GM21515 (cell line): Measurements from ENCODE around the gene BOLA2B.
"Not testable (repeated sequence)": the region's sequence is repeated elsewhere in the genome, so short reads cannot be mapped to it uniquely, and the experiment has no call there.

Source experiments
- ATAC-seq: cut with Tn5 transposase; IDR thresholded peaks from one replicate; pipeline ENCODE4 v1.9.1; 2021; ENCODE audit not compliant: unreplicated experiment

The BOLA2B gene

DNA sequence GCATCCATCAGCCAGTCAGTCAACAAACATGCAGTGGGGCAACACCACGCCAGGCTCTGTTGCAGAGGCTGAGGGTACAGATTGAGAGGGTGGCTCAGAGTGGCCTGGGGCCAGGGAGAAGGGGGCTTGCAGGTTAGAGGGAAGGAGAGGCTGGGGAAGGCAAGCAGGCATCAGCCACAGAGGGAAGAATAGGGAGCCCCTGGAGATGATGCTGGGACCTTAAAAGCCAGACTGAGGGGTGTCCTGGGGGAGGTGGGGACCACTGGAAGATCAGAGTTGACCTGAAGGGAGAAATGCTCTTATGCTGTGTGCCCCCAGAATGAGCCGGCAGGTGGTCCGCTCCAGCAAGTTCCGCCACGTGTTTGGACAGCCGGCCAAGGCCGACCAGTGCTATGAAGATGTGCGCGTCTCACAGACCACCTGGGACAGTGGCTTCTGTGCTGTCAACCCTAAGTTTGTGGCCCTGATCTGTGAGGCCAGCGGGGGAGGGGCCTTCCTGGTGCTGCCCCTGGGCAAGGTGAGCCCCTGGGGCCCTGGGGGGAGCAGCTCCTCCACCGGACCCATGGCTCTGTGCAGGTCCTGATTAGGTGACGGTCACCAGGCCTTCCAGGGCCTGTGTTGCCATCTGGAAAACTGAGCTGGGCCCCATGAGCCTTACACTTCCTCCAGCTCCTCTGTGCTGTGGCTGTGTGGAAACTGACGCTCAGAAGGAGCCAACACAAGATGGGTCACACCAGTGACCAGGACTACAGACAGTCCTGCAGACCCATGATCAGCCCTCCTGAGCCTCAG is 8.4 kb downstream of the BOLA2B start:
- no peak for ATAC-seq

GRCh38 chr16:30184096-30184890 is 9.2 kb downstream of the BOLA2B start:
- ATAC-seq, result peak; percentile 1

- ATAC-seq, result peak; percentile 45
These were observed 10.0 kb downstream of the BOLA2B start, which contains the start of gene CORO1A for GRCh38 chr16:30183233-30184095. TSS of gene CORO1A (plus strand) at chr16:30183602. CDS start at chr16:30185210, 1,608 bp downstream.

DNA sequence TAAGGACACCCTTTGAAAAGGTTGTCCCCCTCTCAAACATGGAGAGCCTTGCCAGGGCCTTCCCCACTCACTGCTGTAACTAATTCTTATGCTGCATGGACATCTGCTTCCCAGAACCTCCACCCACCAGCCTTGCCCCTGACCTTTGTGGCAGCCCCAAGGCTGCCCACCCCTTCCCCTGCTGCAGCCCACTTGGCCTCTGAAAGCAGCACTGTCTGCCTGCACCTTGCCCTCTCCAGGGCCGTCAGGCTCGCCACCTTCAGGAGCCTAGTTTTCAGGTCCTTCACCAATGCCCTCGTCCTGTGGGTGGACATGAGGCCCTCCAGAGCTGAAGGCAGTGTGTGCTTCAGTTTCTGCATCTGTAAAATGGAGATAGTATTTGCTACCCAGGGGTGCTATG is 12.7 kb downstream of the BOLA2B start:
- no peak for ATAC-seq

- no peak for ATAC-seq
These were observed 13.5 kb downstream of the BOLA2B start for GRCh38 chr16:30179931-30180330.

DNA sequence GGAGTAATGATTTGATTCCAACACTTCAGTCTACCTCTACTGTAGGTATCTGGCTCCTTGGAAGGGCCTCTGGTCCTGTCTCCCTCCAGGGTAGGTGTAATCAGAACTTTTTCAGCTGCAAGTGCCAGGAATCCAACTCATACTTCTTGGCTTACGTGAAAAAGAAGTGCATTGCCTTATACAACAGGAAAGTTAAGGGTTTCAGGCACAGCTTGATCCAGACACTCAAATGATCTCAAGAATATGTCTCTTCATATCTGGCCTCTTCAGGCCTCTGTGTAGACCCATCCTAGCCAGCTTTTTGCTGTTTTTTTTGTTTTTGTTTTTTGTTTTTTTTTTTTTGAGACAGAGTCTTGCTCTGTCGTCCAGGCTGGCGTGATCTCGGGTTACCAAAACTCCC is 14.3 kb downstream of the BOLA2B start:
- no peak for ATAC-seq

- not testable (repeated sequence) for ATAC-seq
These were observed 16.6 kb downstream of the BOLA2B start for GRCh38 chr16:30176876-30177275.

DNA sequence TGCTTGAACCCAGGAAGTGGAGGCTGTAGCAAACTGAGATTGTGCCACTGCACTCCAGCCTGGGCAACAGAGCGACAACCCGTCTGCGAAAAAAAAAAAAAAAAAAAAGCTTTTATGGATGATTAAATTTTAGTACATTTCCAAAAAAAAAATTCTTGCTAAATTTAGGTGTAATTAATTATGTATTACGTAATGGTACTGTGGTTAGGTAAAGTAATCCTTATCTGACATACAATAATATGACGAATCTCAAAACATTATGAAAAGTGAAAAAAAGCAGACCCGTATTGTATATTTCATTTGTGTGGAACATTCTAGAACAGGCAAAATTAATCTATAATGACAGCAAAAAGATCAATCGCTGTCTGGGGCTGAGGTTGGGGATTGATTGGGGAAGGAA is 20.4 kb downstream of the BOLA2B start:
- ATAC-seq, result no peak

GRCh38 chr16:30170145-30170544 is 23.3 kb downstream of the BOLA2B start:
- ATAC-seq, result not testable (repeated sequence)

DNA sequence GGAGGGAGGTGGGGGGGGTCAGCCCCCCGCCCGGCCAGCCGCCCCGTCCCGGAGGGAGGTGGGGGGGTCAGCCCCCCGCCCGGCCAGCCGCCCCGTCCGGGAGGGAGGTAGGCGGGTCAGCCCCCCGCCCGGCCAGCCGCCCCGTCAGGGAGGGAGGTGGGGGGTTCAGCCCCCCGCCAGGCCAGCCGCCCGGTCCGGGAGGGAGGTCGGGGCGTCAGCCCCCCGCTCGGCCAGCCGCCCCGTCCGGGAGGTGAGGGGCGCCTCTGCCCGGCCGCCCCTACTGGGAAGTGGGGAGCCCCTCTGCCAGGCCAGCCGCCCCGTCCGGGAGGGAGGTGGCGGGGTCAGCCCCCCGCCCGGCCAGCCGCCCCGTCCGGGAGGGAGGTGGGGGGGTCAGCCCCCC is 24.1 kb downstream of the BOLA2B start:
- ATAC-seq, result not testable (repeated sequence)

GRCh38 chr16:30168746-30169145 is 24.7 kb downstream of the BOLA2B start:
- ATAC-seq, result not testable (repeated sequence)

GRCh38 chr16:30166202-30166902 is 27.1 kb downstream of the BOLA2B start:
- ATAC-seq, result no peak

DNA sequence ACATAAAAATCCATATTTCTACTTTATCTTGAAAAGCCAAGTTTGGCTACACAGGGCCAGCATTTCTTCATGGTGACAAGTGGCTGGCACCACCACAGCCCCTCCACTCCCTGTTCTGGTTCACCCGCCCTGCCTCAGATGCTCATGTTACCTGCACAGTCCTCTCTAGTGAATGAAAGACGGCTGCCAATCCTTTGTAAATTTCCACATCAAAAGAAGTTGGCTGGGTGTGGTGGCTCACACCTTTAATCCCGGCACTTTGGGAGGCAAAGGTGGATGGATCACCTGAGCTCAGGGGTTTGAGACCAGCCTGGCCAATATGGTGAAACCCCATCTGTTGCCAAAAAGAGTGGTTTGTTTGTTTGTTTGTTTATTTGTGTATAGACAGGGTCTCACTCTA is 29.9 kb downstream of the BOLA2B start:
- ATAC-seq, result no peak

- ATAC-seq, result no peak
These were observed 36.3 kb downstream of the BOLA2B start for GRCh38 chr16:30157214-30157613.

GRCh38 chr16:30155188-30155587 is 38.3 kb downstream of the BOLA2B start:
- no peak for ATAC-seq

- no peak for ATAC-seq
These were observed 40.9 kb downstream of the BOLA2B start for GRCh38 chr16:30152517-30152916.

- no peak for ATAC-seq
These were observed 42.4 kb downstream of the BOLA2B start for GRCh38 chr16:30151091-30151490.

GRCh38 chr16:30149250-30149930 is 44.1 kb downstream of the BOLA2B start:
- no peak for ATAC-seq

DNA sequence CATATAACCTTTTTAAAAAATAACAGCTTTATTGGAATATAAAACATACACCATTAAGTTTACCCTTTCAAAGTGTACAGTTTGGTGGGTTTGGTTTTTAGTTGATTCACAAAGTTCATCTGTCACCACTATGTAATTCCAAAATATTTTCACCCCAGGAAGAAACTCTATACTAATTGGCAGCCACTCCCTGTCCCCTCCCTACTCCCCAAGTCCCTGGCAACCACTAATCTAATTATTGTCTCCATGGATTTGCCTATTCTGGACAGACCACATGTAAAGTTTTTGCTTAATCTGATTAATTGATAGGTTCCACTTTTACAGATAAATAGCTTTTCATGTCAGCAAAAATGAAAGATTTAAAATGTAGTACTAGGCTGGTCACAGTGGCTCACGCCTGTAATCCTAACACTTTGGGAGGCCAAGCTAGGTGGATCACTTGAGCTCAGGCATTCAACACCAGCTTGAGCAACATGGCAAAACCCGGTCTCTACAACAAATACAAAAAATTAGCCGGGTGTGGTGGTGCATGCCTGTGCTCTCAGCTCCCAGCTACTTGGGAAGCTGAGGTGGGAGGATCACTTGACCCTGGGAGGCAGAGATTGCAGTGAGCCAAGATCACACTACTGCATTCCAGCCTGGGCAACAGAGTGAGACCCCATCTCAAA is 45.5 kb downstream of the BOLA2B start:
- no peak for ATAC-seq
